Activated CD4-positive, CD25-positive, alpha-beta regulatory T cell (primary cell): ENCODE measurements around the gene DDR2.

Experiments
- DNase-seq, 4 experiments: peaks; one replicate each; lab custom pipeline; 2025; lab: John Stamatoyannopoulos, UW

DDR2 gene

DNA sequence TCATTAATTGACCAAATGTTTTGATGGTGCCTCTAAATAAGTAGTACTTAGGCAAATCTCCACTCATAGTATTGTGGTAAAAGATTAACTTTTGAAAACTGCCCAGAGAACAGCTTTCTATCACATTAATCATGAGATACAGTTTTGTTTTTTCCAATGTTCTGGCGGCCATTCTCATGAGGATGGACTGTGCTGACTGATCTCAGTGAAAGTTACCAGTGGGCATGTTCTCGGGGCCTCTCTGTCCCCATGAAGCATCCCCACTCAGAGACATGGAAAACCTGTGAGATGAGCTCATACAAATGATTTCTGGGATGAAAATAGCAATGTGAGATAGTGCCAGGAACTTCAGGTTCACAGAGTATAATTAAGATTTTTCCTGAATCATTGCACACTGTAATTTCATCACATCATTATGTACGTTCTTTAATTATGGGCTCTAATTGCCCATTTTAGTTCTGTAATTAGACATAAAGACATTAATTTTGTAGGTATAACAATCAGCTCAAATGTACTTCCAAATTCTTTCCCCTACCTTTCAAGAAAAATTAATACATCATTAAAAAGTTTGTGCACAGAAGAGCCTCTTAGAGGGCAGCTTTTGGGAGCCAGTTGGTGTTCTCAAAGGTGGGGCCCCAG, 40.5 kb downstream of the DDR2 start:
- no peak for DNase-seq

DNA sequence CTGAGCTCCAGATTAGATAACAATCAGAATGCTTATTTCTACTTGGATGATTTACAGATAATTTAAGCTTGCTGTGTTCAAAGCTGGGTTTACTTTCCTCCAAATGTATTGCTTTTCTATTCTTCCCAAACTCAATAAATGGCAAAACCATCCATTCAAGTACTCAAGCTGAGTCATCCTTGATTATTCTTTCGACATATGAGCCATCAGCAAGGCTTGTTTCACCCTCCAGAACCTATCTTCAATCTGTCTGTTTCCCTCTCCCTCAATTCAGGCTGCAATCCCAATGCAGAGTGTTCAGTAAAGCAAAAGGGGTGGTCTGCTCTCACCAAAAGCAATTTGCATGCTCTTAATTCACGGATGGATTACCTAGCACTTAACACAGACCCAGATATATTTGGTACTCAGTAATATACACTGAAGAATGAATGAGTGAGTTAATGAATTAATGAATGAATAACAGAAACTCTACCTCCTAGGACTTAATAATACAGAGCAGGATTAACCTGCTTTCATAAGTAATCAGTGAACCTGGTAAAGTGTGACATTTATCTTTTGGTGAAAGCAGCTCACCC, 41.9 kb downstream of the DDR2 start:
- no peak for DNase-seq

DNA sequence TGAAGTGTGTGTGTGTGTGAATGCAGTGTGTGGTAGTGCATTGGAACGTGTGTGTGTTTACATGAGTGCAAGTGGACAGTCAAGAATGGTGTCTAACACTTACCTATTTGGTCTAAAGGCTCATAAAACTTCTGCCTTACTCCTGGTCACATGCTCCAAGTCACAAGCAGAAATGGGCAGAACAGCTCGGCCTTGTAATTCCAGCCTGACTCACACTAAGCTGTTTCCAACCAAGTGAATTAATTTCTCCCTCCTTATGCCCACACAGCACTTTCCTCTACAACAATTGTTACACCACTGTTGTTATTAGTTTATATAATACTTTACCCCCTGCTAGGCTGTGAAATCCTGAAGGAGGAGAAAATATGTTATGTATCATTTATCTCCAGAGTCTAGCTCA, 43.8 kb downstream of the DDR2 start:
- no peak for DNase-seq

DNA sequence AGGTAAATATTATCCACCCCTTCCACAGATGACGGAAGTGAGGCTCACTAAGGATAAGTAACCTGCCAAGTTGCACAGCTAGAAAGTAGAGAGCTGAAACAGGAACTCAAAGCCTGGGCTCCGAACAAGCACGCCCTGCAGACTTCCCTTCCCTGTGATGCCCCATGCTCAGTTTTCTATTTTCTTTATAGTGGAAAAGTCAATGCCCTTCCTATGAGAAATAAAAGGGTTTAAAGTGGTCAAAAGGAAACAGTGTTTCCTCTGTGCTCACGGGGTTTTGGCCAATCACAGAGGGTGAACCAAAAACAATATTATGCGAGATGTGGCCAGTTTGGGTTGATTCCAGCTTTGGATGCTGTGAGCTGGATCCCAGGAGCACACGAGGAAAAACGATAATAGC, 44.5 kb downstream of the DDR2 start:
- DNase-seq: no peak

DNA sequence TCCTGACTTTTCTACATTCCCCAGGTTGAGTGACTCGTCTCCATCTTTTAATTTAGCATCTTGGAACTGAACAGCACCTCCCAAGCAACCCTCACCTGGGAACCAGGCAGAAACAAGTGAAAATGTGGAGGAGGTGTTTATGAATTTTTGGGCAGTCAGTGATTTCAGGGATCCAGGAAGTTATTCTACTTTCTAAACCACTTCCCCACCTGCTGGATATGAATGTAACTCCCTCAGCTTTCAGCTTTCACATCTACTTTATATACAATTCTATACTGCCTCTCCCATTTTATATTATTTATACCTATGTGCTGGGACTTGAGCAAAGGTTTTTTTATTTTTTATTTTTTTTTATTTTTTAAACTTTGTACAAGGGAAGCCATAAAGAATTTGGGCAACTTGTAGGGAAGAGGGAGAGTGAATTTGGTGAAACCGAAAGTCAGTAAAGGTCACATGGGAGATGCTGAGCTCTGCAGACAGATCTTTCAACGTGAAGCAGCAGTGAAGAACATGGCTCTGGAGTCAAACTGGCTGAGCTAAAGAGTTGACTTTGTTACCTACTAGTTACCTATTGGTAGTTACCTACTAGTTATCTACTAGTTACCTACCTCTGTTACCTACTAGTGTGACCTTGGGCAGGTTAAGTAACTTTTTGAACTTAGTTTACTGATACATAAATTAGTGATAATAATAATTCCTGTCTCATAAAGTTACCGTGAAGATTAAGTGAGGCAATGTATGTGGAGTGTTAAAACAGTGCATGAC, 45.5 kb downstream of the DDR2 start:
- no peak for DNase-seq

DNA sequence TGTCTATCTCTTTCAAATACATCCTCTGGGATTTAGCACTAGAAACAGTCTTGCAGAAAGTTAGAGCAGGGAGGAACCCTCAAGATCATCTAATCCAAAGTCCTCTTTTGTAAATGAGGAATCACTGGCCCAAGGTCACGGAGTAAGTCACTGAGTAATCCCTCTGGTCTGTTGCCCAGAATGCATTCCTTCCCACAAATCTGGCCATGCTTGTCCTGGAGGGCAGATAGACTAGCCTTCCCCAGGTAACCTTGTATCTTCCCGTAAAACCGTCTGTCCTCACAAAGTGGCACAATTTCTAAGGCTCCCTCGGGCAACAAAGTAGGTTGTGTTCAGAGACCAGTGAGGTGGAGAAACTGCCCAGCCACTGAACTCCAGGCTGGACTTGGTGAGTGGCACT, 46.2 kb downstream of the DDR2 start:
- no peak for DNase-seq

DNA sequence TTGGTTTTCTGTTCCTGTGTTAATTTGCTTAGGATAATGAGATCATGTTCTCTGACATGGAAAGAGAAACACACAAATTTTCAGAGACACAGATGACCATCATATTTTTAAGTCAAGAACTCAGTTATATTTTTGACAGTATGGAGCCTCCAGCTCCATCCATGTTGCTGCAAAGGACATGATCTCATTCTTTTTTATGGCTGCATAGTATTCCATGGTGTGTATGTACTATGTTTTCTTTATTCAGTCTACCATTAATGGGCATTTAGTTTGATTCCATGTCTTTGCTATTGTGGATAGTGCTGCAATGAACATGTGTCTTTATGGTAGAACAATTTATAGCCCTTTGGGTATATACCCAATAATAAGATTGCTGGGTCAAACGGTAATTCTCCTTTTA, 47.0 kb downstream of the DDR2 start:
- no peak for DNase-seq

DNA sequence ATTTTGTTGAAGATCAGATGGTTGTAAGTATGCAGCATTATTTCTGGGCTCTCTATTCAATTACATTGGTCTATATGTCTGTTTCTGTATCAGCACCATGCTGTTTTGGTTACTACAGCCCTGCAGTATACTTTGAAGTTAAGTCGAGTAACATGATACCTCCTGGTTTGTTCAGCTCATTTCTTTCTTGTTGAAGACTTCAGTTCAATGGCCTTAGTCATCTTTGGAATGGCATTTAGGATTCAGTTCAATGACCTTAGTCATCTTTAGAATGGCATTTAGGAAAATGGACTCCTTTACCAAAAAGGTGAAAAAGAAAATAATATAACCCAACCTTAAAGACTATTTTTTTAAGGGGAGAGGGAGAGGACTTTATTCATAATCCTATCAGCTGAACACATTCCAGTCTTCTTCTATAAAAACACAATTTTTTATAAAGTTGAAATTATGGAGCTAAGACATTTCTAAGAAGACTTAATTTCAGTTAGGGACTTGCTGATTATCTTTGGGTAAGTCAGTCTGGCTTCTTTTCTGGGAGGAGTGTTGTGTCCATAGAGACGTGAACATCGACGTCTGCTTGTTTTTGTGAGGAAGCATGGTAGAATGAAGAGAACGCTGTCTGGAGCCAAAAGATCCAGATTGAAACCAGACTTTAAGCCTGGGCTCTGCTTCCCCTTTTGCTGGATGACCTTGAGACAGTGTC, 48.3 kb downstream of the DDR2 start:
- no peak for DNase-seq

DNA sequence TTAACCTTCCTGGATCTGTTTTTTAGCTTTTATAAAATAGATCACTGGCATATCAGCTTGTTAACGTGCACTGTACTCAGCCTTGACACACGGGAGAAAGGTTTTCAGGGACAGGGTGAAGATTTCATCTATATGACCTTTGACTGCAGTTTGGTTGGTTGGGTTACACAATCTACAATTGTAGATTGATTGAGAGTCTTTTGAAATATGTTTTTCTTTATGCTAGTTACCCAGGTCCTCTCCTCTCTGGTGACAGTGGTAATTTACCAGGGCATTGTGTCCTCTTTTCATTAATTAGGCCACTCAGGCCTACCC, 48.8 kb downstream of the DDR2 start:
- no peak for DNase-seq

DNA sequence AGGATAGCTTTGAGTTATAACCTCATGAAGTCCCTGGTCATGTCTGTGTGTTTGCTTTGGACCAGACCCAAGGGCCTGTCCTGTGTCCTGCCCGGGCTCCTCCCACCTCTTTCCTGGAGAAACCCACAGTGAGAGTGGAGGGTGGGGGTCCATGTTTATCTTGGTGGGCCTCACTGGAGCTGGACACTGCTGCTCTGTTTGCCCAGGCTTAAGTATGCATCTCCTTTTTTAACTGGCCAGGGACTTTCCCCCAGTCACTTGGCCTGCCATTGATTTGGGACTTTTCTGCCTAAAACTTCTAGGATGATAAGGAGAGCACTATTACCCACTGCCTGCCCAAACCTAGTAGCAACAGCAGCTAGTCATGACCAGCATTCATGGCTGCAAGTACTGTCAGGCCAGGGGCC, 49.8 kb downstream of the DDR2 start:
- DNase-seq: no peak

DNA sequence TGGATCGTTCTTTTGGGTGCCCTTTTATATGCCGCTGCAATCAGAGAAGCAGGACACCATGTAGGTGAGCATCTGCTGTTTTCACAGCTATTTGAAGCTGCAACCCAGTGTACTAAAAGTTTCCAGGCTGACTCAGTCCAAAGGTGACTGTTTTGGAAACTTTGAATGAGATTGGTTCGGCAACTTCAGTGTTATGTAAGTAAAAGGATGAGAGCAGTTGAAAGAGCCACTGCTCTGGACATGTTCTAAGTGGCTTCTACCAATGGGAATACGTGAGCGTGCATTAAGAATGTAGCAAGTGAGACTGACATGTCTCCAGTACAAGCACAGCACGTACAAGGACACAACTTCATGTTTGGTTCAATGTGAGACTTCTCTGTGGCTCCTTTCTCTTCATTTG, 55.6 kb downstream of the DDR2 start:
- no peak for DNase-seq

DNA sequence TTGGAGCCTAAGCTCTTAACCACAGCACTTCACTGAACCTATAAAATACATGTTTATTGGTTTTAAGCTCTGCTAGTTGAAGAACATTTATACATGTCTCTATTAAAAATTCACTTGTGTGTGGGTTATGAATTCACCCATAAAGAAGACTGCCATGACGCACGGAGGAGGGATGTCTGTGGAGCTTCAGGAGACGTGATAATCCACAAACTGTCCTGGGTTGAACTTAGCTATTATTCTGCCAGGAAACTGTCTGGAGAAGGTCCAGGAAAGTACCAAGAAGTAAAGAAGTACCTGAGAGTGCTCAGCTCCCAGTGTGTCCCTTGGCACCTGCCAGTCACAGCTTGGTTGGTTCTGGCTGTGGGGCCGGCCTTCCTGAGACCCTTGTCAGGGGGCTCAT, 56.3 kb downstream of the DDR2 start:
- no peak for DNase-seq

DNA sequence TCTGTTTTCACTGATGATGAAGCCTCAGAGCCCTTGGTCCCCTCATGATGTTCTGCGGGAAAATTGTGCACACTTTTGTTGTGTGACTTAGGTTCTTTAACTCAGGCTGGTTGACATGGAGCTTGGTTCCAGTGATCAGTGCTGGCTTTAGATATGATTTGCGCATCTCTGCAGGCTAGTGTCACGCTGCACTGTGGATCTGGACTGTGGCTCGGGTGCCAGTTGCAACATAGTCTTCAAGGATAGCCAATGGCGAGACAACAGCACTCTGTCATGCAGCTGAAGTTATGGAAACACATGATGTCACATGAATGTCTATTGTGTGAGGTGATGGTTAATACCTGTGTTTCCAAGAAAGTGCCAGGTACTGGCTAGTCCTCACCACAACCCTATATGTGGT, 56.7 kb downstream of the DDR2 start:
- DNase-seq: no peak

DNA sequence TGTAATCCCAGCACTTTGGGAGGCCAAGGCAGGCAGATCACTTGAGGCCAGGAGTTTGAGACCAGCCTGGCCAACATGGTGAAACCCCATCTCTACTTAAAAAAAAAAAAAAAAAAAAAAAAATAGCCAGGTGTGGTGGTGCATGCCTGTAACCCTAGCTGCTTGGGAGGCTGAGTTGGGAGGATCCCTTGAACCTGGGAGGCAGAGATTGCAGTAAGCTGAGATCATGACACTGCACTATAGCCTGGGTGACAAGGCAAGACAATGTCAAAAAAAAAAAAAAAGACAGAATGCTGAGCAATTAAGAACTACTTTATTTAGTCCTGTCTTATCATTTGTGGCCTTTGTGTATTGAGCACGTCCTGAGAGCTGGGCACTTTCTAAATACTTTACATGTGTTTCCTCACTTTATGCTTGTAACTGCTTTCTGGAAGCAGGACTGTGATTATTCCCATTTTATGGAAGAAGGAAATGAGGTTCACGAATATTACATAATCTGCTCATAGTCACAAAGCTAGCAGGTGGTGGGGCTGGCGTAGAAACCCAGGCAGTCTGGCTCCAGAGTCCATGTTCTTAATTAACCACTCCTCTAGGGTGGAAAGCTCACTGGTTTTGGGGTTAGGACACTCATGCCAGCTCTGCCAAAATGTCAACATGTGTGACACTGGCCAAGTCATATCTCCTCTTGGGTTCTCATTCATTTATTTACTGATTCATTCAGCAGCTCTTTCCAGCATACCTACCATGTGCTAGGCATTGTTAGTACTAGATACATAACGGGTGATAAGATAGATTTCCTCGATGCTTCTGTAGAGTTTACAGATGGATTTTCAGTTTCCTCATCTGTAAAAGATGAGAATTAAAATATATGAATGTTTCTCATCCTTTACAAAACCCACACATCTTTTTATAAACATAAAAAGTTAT, 57.7 kb downstream of the DDR2 start:
- DNase-seq: no peak

DNA sequence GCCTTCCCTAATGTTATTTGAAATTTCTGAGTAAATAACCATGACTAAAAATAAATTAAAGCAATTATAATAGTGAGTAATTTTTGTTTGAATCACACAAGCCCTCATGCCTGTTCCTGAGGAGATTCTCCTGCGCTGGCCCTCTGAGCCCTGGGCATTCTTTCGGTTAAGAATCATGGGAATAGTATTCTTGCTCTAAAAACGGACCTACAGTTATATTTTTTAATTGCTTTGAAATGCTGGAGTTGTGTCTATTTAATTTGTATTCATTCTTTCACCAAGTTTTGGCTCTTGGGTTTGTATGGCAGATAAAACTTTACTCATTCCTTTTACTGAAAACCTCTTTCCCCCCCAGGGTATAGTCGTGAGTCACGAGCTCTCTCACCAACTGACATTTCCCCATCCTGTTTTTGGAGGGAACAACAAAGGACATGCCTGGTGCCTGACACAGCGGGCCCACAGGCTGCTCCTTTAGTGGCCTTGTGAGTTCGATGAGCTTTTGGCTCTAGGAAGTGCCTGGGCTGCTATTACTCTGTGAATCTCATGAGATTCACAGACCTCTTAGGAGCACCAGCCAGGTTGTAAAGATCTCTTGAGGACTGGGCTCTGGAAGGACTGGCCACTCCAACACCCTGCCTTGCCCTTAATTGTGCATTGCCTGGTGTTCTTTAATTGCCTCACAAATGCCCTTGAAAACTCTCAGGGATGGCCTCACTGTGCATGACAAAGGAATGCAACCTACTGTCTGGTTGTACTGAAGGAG, 58.6 kb downstream of the DDR2 start:
- no peak for DNase-seq

DNA sequence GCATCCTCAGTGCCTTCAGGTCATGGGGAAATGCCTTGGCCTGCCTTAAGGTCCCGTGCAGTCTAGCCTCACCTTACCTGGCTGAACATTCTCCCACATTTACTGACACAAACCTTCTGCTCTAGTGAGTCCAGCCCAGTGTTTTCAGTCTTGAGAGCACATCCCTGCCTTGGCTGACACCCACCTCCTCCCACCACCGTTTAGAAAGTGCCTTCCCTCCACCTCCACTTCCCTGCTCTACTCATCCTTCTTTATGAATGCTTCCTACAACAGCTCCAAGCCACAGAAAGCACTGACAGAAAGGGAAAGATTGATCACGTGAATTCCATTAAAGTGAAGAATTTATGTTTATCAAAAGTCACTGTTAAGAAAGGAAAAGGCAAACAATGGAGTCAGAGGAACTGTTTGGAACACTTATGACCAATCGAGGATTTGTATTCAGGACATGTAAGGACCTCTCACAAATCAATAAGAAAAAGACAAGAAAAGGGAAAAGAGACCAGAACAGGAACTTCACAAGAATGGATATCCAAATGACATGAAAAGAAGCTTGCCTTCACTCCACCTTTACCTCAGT, 59.8 kb downstream of the DDR2 start:
- no peak for DNase-seq

DNA sequence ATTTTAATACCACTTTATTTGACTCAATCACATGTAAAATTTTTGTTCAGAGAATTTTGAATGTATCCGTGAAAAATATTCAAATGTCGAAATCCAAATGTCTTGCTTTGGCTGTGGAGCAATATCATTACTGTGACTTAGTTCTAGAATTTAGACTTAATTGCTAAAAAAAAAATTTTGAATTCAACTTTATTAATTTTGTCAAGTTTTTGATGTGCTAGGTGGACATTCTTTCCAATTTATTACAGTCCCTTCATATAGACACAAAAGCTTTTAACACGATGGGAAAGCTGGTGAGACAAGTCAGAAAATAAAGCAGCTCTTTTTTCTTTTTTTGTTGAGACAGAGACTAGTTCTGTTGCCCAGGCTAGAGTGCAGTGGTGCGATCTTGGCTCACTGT, 62.6 kb downstream of the DDR2 start:
- no peak for DNase-seq

DNA sequence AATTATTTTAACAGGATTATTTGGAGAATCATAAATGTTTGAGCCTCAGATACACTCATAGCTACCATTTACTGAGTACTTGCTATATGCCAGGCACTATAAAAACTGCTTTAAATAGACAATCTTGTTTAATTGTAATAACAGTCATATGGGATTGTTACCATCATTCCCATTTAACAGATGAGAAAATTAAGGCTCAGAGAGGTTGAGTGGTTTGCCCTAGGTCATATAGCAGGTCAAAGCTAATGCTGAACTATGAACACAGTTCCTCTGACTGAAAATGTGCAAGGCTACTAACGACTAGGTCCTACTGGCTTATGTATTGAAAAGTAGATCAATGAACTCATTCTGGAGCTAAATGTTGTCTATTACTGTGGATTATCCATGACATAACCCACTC, 63.4 kb downstream of the DDR2 start:
- no peak for DNase-seq

DNA sequence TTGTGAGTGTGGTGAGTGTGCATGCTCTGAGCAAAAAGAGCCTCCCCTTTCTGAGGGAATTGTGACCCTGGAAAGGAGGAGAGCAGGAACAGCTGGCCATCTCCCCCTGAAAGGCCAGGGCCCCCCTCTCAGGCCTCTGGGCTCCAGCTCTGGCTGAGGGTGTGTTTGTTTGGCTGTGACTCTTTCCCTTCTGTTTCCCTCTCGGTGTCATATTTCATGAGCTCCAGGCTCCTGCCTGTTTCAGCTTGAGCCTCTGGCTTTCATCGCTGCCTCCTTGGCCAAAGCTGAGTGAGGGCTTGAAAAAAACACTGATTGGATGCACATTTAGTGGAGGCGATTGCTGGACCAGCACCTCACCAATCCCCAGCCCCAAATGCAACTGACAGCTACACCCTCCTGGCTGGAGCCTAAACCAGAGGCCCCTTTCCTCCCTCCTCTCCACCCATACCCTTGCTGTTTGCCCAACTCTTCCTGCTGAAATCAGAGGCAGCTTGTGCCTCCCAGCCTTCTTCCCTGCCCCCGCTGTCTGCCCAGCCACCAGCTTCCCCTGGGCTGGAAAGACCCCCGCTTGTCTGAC, 64.1 kb downstream of the DDR2 start:
- no peak for DNase-seq

DNA sequence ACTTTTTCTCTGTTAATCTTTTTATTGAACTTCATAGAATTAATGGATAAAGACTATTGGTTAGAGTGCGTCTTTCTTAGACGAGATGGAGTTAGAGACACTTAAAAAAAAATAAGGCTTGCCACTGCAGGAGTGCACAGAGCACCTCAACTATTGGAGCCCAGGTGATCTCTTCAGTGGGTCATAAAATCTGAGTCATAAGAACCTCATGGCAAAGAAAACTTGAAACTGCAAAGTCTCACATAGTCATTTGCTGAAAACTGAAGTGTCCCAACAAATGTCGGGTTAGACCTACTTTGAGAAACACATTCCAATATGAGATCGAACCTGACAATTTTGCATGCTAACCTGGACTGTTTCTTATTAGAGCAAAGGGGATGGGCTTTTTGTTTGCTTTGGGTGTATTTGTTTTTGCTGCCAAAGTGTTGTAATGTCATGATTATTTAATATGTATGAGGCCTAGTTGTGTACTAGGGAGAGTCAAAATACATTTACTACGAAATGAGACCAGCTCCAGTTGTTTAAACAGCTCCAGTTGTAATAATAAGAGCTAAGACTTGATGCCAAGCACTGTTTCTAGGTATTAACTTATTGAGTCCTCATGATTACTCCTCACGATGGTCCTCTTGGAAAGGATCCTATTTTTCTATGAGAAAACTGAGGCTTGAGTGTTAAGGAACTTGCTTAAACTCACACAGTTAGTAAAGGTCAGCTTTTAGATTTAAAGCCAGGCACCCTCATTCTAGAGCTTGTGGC, 65.1 kb downstream of the DDR2 start:
- no peak for DNase-seq
